K562 (cell line): ENCODE measurements around the gene ZNF622. TPM values are rescaled to one million over a fixed set of nuclear protein-coding genes. Genes with fewer than 3 reads are reported as not detected.

Experiments
- CAMTA2 ChIP-seq: fragments of 250-450 bp; sonication (Bioruptor Pico); conservative IDR thresholded peaks from 2 replicates; pipeline ENCODE4 v1.5.1; 2022
- CLOCK ChIP-seq: fragments of 250-450 bp; sonication (Bioruptor Pico); IDR thresholded peaks from 2 replicates; pipeline ENCODE4 v1.4.0; 2020; ENCODE audit warnings: mild to moderate bottlenecking, moderate library complexity, borderline replicate concordance
- FOXO4 ChIP-seq: fragments of 450-650 bp; formaldehyde crosslinking; IDR thresholded peaks from 2 replicates; pipeline ENCODE4 v1.4.0; 2020; ENCODE audit warnings: mild to moderate bottlenecking, moderate library complexity
- GMEB1 ChIP-seq: fragments of 250-450 bp; sonication (Bioruptor Pico); IDR thresholded peaks from 2 replicates; pipeline ENCODE4 v1.4.0; 2020; ENCODE audit warnings: mild to moderate bottlenecking
- HDGF ChIP-seq: fragments of 450-650 bp; IDR thresholded peaks from 2 replicates; pipeline ENCODE4 v1.6.1; 2016
- HMG20A ChIP-seq: fragments of 450-650 bp; formaldehyde crosslinking; conservative IDR thresholded peaks from 2 replicates; pipeline ENCODE4 v1.4.0; 2020; ENCODE audit warnings: mild to moderate bottlenecking, mixed read lengths
- HNRNPL ChIP-seq: fragments of 200-400 bp; formaldehyde crosslinking; IDR thresholded peaks from 2 replicates; pipeline ENCODE4 v1.6.1; 2017; ENCODE audit warnings: low read depth, mild to moderate bottlenecking, low read length
- KLF10 ChIP-seq: fragments of 250-450 bp; sonication (Bioruptor Pico); IDR thresholded peaks from 2 replicates; pipeline ENCODE4 v1.6.1; 2021; ENCODE audit warnings: matching md5 sums
- NR3C1 ChIP-seq: sonication (generic); formaldehyde crosslinking; IDR thresholded peaks from 2 replicates; pipeline ENCODE4 v1.8.1; 2022; ENCODE audit warnings: missing genetic modification reagents
- POLR2A ChIP-seq: fragments of 450-650 bp; conservative IDR thresholded peaks from 2 replicates; pipeline ENCODE4 v1.6.1; 2016
- RCOR1 ChIP-seq, 2 experiments: IDR thresholded peaks; 2 replicates each; pipeline ENCODE4 v1.6.1; 2012; ENCODE audit warnings: low read depth in 2 of 2, low read length in 2 of 2, borderline replicate concordance in 1 of 2, improper control_type of control experiment in 1 of 2
- STAT5A ChIP-seq: IDR thresholded peaks from 2 replicates; pipeline ENCODE4 v1.6.1; 2012; ENCODE audit warnings: low read length, inconsistent platforms, borderline replicate concordance
- TFAM ChIP-seq: fragments of 250-450 bp; sonication (Bioruptor Pico); conservative IDR thresholded peaks from 2 replicates; pipeline ENCODE4 v1.5.0; 2021; ENCODE audit warnings: mild to moderate bottlenecking, moderate library complexity
- ZBTB34 ChIP-seq: fragments of 250-450 bp; sonication (Bioruptor Pico); IDR thresholded peaks from 2 replicates; pipeline ENCODE4 v1.8.0; 2021; ENCODE audit warnings: mild to moderate bottlenecking, moderate library complexity
- ZNF175 ChIP-seq: fragments of 200-800 bp; sonication (Bioruptor generic); IDR thresholded peaks from 2 replicates; pipeline ENCODE4 v1.6.1; 2016; ENCODE audit warnings: low read depth, mild to moderate bottlenecking, missing genetic modification characterization, missing compliant biosample characterization
- ZNF23 ChIP-seq: fragments of 250-450 bp; sonication (Bioruptor Pico); IDR thresholded peaks from 2 replicates; pipeline ENCODE4 v1.4.0; 2020; ENCODE audit warnings: mild to moderate bottlenecking
- ZNF586 ChIP-seq: fragments of 450-650 bp; formaldehyde crosslinking; conservative IDR thresholded peaks from 2 replicates; pipeline ENCODE4 v1.4.0; 2020; ENCODE audit warnings: mild to moderate bottlenecking, moderate library complexity
- ZNF717 ChIP-seq: fragments of 250-450 bp; sonication (Bioruptor Pico); IDR thresholded peaks from 2 replicates; pipeline ENCODE4 v1.5.0; 2021
- ZNF764 ChIP-seq: fragments of 250-450 bp; sonication (Bioruptor Pico); IDR thresholded peaks from 2 replicates; pipeline ENCODE4 v1.4.0; 2020; ENCODE audit warnings: low read depth, mild to moderate bottlenecking, moderate library complexity
- polyA plus RNA-seq, 8 experiments: library from polyadenylated mRNA; depleted of rRNA in 4 of 8; stranded (reverse) in 5 of 8; unstranded in 3 of 8; fragments of >200 nt; fragmentation: Nextera tagmentation in 2 of 8; fragmentation: Illumina TruSeq in 1 of 8; extraction: Ambion mirVana in 2 of 8; extraction: Trizol in 1 of 8; gene quantifications; 2 replicates each; pipeline versions ENCODE4 v1.2.1 to v1.2.3, GENCODE V29; 2011 to 2014; ENCODE audit warnings: inconsistent platforms in 1 of 8, missing spikeins in 1 of 8
- total RNA-seq, 7 experiments: library from RNA; depleted of rRNA in 6 of 7; stranded (reverse); fragments of >200 nt in 6 of 7; fragmentation: Illumina TruSeq in 2 of 7; extraction: Trizol in 2 of 7; gene quantifications; 2 replicates each; pipeline versions ENCODE4 v1.2.1 to v1.2.3, GENCODE V29; 2011 to 2021; ENCODE audit warnings: low replicate concordance in 1 of 7
- TF ChIP-seq, protein P1 (sequence below): sonication (generic); formaldehyde crosslinking; IDR thresholded peaks from 2 replicates; pipeline ENCODE4 v1.8.0; 2022; ENCODE audit warnings: missing genetic modification reagents, mild to moderate bottlenecking, moderate library complexity, borderline replicate concordance

ZNF622 gene
- total and polyA plus RNA-seq, 9 of the 15 experiments (the other 6 are each of a cell fraction or from before 2014, with no cell fraction given), result 9.6 to 51.5 (median 32.3) TPM

- TF ChIP-seq CLOCK (CRISPR knock-in tag) (no peak), ZNF764 (CRISPR knock-in tag) (no peak), RCOR1 (IDR thresholded peaks at IDR 0.05; ENCODE audit: borderline replicate concordance in 1 of 2, low read depth in 2 of 2, low read length in 2 of 2) (peak in 1 of 2 experiments; percentile 58; a peak in 1 of 4 replicates), POLR2A (peak; percentile 98), KLF10 (CRISPR knock-in tag) (no peak), TFAM (no peak), ZNF175 (CRISPR knock-in tag) (no peak), HNRNPL (no peak), ZBTB34 (no peak), NR3C1 (no peak), GMEB1 (CRISPR knock-in tag) (no peak; the same call in none of the 2 replicates), HDGF (no peak), ZNF586 (CRISPR knock-in tag) (0 out of 2 replicates have a peak, but pooled peaks have one; percentile 43), FOXO4 (CRISPR knock-in tag) (0 out of 2 replicates have a peak, but pooled peaks have one; percentile 57), ZNF23 (CRISPR knock-in tag) (0 out of 2 replicates have a peak, but pooled peaks have one; percentile 58), HMG20A (CRISPR knock-in tag) (no peak), STAT5A (no peak), ZNF717 (no peak), CAMTA2 (0 out of 2 replicates have a peak, but pooled peaks have one; percentile 11)
- TF ChIP-seq, protein P1, sequence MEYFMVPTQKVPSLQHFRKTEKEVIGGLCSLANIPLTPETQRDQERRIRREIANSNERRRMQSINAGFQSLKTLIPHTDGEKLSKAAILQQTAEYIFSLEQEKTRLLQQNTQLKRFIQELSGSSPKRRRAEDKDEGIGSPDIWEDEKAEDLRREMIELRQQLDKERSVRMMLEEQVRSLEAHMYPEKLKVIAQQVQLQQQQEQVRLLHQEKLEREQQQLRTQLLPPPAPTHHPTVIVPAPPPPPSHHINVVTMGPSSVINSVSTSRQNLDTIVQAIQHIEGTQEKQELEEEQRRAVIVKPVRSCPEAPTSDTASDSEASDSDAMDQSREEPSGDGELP (CRISPR knock-in tag), result peak; percentile 61; the same call in 1 of the 2 replicates
Observed at GRCh38 chr5:16465544-16466432, at the start of gene ZNF622 (continued).
